ENCODE data around the gene CDH22. TPM values are rescaled to one million over a fixed set of nuclear protein-coding genes. Genes with fewer than 3 reads are reported as not detected.

CDH22 gene
- total and polyA plus RNA-seq, 2 experiments from 2014 or later: 0.08 to 0.10 TPM

DNA sequence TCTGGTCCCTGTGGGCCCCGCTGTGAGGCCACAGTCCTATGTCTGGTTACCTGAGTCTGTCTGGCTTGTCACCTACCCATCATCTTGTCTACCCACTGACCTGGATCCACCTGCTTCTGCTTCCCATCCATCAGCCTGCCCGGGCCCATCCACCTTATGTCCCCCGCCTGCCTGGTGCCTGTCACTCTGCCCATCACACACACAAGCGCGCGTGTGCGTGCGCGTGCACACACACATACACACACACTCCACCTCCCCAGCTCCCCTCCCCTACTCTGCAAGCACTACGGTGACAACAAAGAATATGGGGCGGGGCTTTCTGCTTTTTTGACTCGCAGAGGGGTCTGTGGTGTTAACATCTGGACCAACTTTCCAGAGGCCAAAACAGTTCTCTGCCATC lies 8.0 kb downstream of the CDH22 start (continued):
- no peak for TF ChIP-seq REST (IDR thresholded peaks at IDR 0.05; ENCODE audit: unreplicated experiment)

GRCh38 chr20:46299078-46299477 lies 9.2 kb downstream of the CDH22 start:
- Mint-ChIP-seq H3K9me3 (no peaks in the 10 kb centered on the region; the same call in 2 of the 3 replicates), H3K4me3 (no peak overlapping the region), H3K27me3 (ENCODE audit: insufficient read depth, low read depth, poor library complexity) (peaks cover 26% of the 10 kb centered on the region), H3K27ac (no peak overlapping the region), H3K36me3 (ENCODE audit: low read depth) (no peaks in the 10 kb centered on the region), H3K4me1 (peaks cover 15% of the 10 kb centered on the region; the same call in 2 of the 3 replicates)
- Histone ChIP-seq H3K4me1 (ENCODE audit: insufficient read depth) (no peaks in the 10 kb centered on the region), H3K27ac (ENCODE audit: low read depth) (no peak overlapping the region), H3K36me3 (ENCODE audit: insufficient read depth) (no peaks in the 10 kb centered on the region), H3K4me3 (no peak overlapping the region), H3K4me2 (no peak overlapping the region), H3K27me3 (ENCODE audit: insufficient read depth) (no peaks in the 10 kb centered on the region), H3F3A (replicated peaks; ENCODE audit: low read depth) (no peaks in the 10 kb centered on the region), H2AFZ (no peak overlapping the region), H4K20me1 (replicated peaks; ENCODE audit: insufficient read depth) (no peaks in the 10 kb centered on the region), H3K9me2 (ENCODE audit: insufficient read depth) (no peaks in the 10 kb centered on the region), H3K79me2 (replicated peaks; ENCODE audit: insufficient read depth) (no peaks in the 10 kb centered on the region)
- ATAC-seq: no peak
- no peak for DNase-seq (ENCODE audit: low spot score)
- TF ChIP-seq CREB1 (CRISPR knock-in tag; IDR thresholded peaks at IDR 0.05; ENCODE audit: low read depth) (no peak), ZNF331 (CRISPR knock-in tag; IDR thresholded peaks at IDR 0.05; ENCODE audit: low read depth) (no peak), EZH2 (IDR thresholded peaks at IDR 0.05; ENCODE audit: low read depth, unreplicated experiment) (no peak), STAT1 (IDR thresholded peaks at IDR 0.05; ENCODE audit: unreplicated experiment) (no peak)
- TF ChIP-seq, protein P1, sequence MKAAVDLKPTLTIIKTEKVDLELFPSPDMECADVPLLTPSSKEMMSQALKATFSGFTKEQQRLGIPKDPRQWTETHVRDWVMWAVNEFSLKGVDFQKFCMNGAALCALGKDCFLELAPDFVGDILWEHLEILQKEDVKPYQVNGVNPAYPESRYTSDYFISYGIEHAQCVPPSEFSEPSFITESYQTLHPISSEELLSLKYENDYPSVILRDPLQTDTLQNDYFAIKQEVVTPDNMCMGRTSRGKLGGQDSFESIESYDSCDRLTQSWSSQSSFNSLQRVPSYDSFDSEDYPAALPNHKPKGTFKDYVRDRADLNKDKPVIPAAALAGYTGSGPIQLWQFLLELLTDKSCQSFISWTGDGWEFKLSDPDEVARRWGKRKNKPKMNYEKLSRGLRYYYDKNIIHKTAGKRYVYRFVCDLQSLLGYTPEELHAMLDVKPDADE (IDR thresholded peaks at IDR 0.05): no peak

DNA sequence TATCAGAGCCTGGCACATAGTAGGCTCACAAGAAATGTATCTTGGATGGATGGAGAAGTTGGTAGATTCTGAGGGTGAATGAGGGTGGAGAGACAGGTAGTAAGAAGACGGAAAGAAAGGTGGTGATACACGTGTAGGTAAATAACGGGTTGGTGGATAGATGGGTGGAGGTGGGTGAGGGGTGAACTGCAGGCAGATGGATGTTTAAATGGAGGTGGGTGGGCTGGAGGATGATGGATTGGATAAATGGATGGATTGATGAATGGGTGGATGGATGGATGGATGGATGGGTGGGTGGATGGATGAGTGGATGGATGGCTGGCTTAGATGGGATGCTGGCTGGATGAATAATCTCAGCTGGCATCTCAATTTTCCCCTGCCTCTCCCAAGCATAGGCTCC lies 9.9 kb downstream of the CDH22 start:
- H3K4me3 Mint-ChIP-seq: no peak overlapping the region
- H3K27me3 Mint-ChIP-seq (ENCODE audit: insufficient read depth, low read depth, poor library complexity): peaks cover 24% of the 10 kb centered on the region
- Histone ChIP-seq H3K27ac (ENCODE audit: low read depth) (no peak overlapping the region), H4K20me1 (replicated peaks; ENCODE audit: insufficient read depth) (no peaks in the 10 kb centered on the region), H3K27me3 (ENCODE audit: insufficient read depth) (no peaks in the 10 kb centered on the region), H3K36me3 (ENCODE audit: insufficient read depth) (no peaks in the 10 kb centered on the region), H3K79me2 (replicated peaks; ENCODE audit: insufficient read depth) (no peaks in the 10 kb centered on the region), H3K4me1 (ENCODE audit: insufficient read depth) (no peaks in the 10 kb centered on the region; the same call in 1 of the 2 replicates), H3F3A (replicated peaks; ENCODE audit: low read depth) (no peaks in the 10 kb centered on the region), H3K9me2 (ENCODE audit: insufficient read depth) (no peaks in the 10 kb centered on the region), H3K4me2 (no peak overlapping the region), H2AFZ (no peak overlapping the region), H3K4me3 (no peak overlapping the region)
- no peak overlapping the region for H3K27ac Mint-ChIP-seq
- ATAC-seq (no peak), DNase-seq (ENCODE audit: low spot score) (no peak)
- H3K9me3 Mint-ChIP-seq: no peaks in the 10 kb centered on the region; the same call in 2 of the 3 replicates
- H3K36me3 Mint-ChIP-seq (ENCODE audit: low read depth): no peaks in the 10 kb centered on the region
- peaks cover 17% of the 10 kb centered on the region; the same call in 2 of the 3 replicates for H3K4me1 Mint-ChIP-seq
- no peak for TF ChIP-seq NANOG (IDR thresholded peaks at IDR 0.05; ENCODE audit: borderline replicate concordance)
- TF ChIP-seq, protein P1 (IDR thresholded peaks at IDR 0.05): no peak
- no peak for TF ChIP-seq JUNB (IDR thresholded peaks at IDR 0.05; ENCODE audit: unreplicated experiment)
- TF ChIP-seq REST (IDR thresholded peaks at IDR 0.05; ENCODE audit: unreplicated experiment): no peak
- TF ChIP-seq, protein P2, sequence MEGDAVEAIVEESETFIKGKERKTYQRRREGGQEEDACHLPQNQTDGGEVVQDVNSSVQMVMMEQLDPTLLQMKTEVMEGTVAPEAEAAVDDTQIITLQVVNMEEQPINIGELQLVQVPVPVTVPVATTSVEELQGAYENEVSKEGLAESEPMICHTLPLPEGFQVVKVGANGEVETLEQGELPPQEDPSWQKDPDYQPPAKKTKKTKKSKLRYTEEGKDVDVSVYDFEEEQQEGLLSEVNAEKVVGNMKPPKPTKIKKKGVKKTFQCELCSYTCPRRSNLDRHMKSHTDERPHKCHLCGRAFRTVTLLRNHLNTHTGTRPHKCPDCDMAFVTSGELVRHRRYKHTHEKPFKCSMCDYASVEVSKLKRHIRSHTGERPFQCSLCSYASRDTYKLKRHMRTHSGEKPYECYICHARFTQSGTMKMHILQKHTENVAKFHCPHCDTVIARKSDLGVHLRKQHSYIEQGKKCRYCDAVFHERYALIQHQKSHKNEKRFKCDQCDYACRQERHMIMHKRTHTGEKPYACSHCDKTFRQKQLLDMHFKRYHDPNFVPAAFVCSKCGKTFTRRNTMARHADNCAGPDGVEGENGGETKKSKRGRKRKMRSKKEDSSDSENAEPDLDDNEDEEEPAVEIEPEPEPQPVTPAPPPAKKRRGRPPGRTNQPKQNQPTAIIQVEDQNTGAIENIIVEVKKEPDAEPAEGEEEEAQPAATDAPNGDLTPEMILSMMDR (conservative IDR thresholded peaks at IDR 0.05; ENCODE audit: low read depth in 2 of 2): no peak
- TF ChIP-seq EZH2phosphoT487 (IDR thresholded peaks at IDR 0.05; ENCODE audit: unreplicated experiment): no peak
- no peak for TF ChIP-seq EZH2 (IDR thresholded peaks at IDR 0.05; ENCODE audit: low read depth, unreplicated experiment)
- no peak for TF ChIP-seq STAT1 (IDR thresholded peaks at IDR 0.05; ENCODE audit: unreplicated experiment)
- no peak for TF ChIP-seq ZNF114 (CRISPR knock-in tag; IDR thresholded peaks at IDR 0.05)

Measured in GM23338 (cell line).